Esophagus muscularis mucosa (tissue), 4 donors: ENCODE data around the gene IFT122. TPM values are rescaled to one million over a fixed set of nuclear protein-coding genes. Genes with fewer than 3 reads are reported as not detected.
A peak's percentile ranks its signal among the peaks of the same experiment; 100 is the strongest.

Experiments
- DNase-seq: peaks from one replicate; pipeline ENCODE4 v3.0.0-alpha.2; 2017; ENCODE audit errors: extremely low spot score
- H3K27ac ChIP-seq, 4 donors: fragments of 200-600 bp; sonication (generic); replicated peaks in 1 of 4; 1 replicate in 3 of 4; 2 replicates in 1 of 4; pipeline ENCODE4 v1.5.1; 2016 to 2019; ENCODE audit warnings: mild to moderate bottlenecking in 1 of 4
- H3K27me3 ChIP-seq, 4 donors: fragments of 200-600 bp; sonication (generic); one replicate each; pipeline versions ENCODE4 v1.5.1 to v1.6.0; 2016 to 2019
- H3K36me3 ChIP-seq, 4 donors: fragments of 200-600 bp; sonication (generic); one replicate each; pipeline ENCODE4 v1.5.1; 2016 to 2019
- H3K4me1 ChIP-seq, 4 donors: fragments of 200-600 bp; sonication (generic); one replicate each; pipeline ENCODE4 v1.5.1; 2016 to 2019
- H3K4me3 ChIP-seq, 4 donors: fragments of 200-600 bp; sonication (generic); 1 replicate in 2 of 4; 2 replicates in 2 of 4; pipeline ENCODE4 v1.5.1; 2016 to 2019; ENCODE audit warnings: mild to moderate bottlenecking in 4 of 4, moderate library complexity in 1 of 4
- H3K9me3 ChIP-seq, 4 donors: fragments of 200-600 bp; sonication (generic); 1 replicate in 3 of 4; 2 replicates in 1 of 4; pipeline ENCODE4 v1.5.1; 2016 to 2019
- EP300 ChIP-seq: sonication (generic); formaldehyde crosslinking; IDR thresholded peaks from one replicate; pipeline ENCODE4 v1.6.1; 2017; ENCODE audit warnings: antibody characterized with exemption
- POLR2A ChIP-seq: fragments of 450-650 bp; IDR thresholded peaks from one replicate; pipeline ENCODE4 v1.6.1; 2017; ENCODE audit warnings: antibody characterized with exemption, moderate library complexity, mild to moderate bottlenecking, low read depth
- POLR2AphosphoS5 ChIP-seq, 2 donors: sonication (generic); formaldehyde crosslinking; IDR thresholded peaks; one replicate each; pipeline ENCODE4 v1.6.1; 2017; ENCODE audit warnings: antibody characterized with exemption in 2 of 2
- WGBS: methylation state at CpG from one replicate; pipeline ENCODE4 v1.1.5; 2018; 5-methylcytosine and 5-hydroxymethylcytosine counted together
- intact Hi-C: fragments of 100-400 bp; cut with DNase I; formaldehyde crosslinking; loops from one replicate; pipeline ENCODE4 v1.15.1; 2023
- total RNA-seq, 4 donors: library from RNA; depleted of rRNA; stranded (reverse); fragments of >200 nt; gene quantifications; one replicate each; pipeline versions ENCODE4 v1.1.0 to v1.2.1, GENCODE V29; 2016
- TF ChIP-seq, protein P1 (sequence below), 3 experiments: fragments of 200-600 bp in 2 of 3; fragments of 450-650 bp in 1 of 3; sonication (generic) in 2 of 3; IDR thresholded peaks; one replicate each; pipeline ENCODE4 v1.5.1; 2017 to 2019; ENCODE audit warnings: antibody characterized with exemption in 3 of 3, mild to moderate bottlenecking in 2 of 3, moderate library complexity in 1 of 3

Gene IFT122
- total RNA-seq, 4 donors from 2014 or later = 19.5 to 32.8 (median 21.9) TPM

GRCh38 chr3:129428376-129429079 is 11.5 kb upstream of the IFT122 start, which contains the start of gene EFCAB12:
TSS of gene EFCAB12 (minus strand) at chr3:129428636. CDS start at chr3:129428488, 148 bp downstream.
- DNase-seq = peak; percentile 98
- TF ChIP-seq POLR2AphosphoS5 (IDR thresholded peaks at IDR 0.05) = peak; percentile 64 to 72
- TF ChIP-seq, protein P1, sequence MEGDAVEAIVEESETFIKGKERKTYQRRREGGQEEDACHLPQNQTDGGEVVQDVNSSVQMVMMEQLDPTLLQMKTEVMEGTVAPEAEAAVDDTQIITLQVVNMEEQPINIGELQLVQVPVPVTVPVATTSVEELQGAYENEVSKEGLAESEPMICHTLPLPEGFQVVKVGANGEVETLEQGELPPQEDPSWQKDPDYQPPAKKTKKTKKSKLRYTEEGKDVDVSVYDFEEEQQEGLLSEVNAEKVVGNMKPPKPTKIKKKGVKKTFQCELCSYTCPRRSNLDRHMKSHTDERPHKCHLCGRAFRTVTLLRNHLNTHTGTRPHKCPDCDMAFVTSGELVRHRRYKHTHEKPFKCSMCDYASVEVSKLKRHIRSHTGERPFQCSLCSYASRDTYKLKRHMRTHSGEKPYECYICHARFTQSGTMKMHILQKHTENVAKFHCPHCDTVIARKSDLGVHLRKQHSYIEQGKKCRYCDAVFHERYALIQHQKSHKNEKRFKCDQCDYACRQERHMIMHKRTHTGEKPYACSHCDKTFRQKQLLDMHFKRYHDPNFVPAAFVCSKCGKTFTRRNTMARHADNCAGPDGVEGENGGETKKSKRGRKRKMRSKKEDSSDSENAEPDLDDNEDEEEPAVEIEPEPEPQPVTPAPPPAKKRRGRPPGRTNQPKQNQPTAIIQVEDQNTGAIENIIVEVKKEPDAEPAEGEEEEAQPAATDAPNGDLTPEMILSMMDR (IDR thresholded peaks at IDR 0.05) = no peak
- no peak for TF ChIP-seq EP300
- no peak for TF ChIP-seq POLR2A
- peak within 1 kb of the TSS; percentile 62 to 75 (median 66) for H3K27ac ChIP-seq
- peaks cover 14 to 20% (median 16%) of the 10 kb centered on the region in 4 donors for H3K4me1 ChIP-seq
- peak within 1 kb of the TSS; percentile 56 to 61 (median 58) for H3K4me3 ChIP-seq
- intact Hi-C loops = no loop called here
- 3% methylated on average over 22 of the region's 42 CpGs for WGBS
- H3K27me3 ChIP-seq = no peaks in the 10 kb centered on the region
- no peaks in the 10 kb centered on the region for H3K9me3 ChIP-seq
- H3K36me3 ChIP-seq = peaks cover 11 to 35% (median 31%) of the 10 kb centered on the region in 4 donors

- intact Hi-C loops = no loop called here
- TF ChIP-seq EP300 (no peak), POLR2AphosphoS5 (IDR thresholded peaks at IDR 0.05) (no peak), POLR2A (no peak)
- TF ChIP-seq, protein P1 (IDR thresholded peaks at IDR 0.05) = no peak
- peaks cover 11 to 41% (median 35%) of the 10 kb centered on the region in 4 donors for H3K36me3 ChIP-seq
- WGBS = 64% methylated on average over 3 of the region's 3 CpGs
- no peaks in the 10 kb centered on the region for H3K27me3 ChIP-seq
- H3K4me3 ChIP-seq = peak overlapping the region; percentile 56 to 61 (median 58)
- DNase-seq = no peak
- H3K4me1 ChIP-seq = peaks cover 14 to 20% (median 16%) of the 10 kb centered on the region in 4 donors
- H3K9me3 ChIP-seq = no peaks in the 10 kb centered on the region
- peak overlapping the region; percentile 62 to 75 (median 66) for H3K27ac ChIP-seq
These were observed 11.0 kb upstream of the IFT122 start for GRCh38 chr3:129429080-129429451.

DNA sequence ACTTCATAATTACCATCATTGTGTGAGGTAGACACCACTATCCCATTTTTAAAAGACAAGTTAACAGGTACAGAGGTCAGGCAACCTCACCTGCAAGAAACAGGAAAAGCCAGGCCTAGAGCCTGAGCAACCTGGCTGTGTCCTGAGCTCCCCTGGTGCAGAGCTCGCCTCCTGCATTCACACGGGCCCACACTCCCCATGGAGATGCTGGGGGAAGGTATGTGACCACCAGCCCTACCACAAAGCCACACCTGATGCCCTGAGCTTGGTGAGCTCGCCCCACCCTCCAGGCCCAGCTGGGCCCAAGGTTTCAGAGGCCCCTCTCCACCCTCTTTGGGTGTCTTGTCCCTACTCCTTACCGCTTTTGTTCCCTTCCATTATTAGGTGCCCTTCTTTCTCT is 10.4 kb upstream of the IFT122 start:
- H3K27me3 ChIP-seq = no peaks in the 10 kb centered on the region
- TF ChIP-seq POLR2AphosphoS5 (IDR thresholded peaks at IDR 0.05) = no peak
- no peak for DNase-seq
- H3K9me3 ChIP-seq = no peaks in the 10 kb centered on the region
- no peak overlapping the region for H3K4me3 ChIP-seq
- H3K27ac ChIP-seq = peak overlapping the region in 1 of 4 donors; percentile 65
- intact Hi-C loops = no loop called here
- peaks cover 11 to 43% (median 37%) of the 10 kb centered on the region in 4 donors for H3K36me3 ChIP-seq
- H3K4me1 ChIP-seq = peaks cover 14 to 20% (median 18%) of the 10 kb centered on the region in 4 donors
- 85% methylated on average over 4 of the region's 4 CpGs for WGBS

- WGBS = 87% methylated on average over 7 of the region's 7 CpGs
- Histone ChIP-seq H3K27me3 (no peaks in the 10 kb centered on the region), H3K9me3 (no peaks in the 10 kb centered on the region), H3K27ac (no peak overlapping the region), H3K36me3 (peaks cover 11 to 67% (median 54%) of the 10 kb centered on the region in 4 donors), H3K4me1 (peaks cover 23 to 39% (median 34%) of the 10 kb centered on the region in 4 donors), H3K4me3 (no peak overlapping the region)
- intact Hi-C loops = no loop called here
- no peak for DNase-seq
- no peak for TF ChIP-seq EP300
- TF ChIP-seq, protein P1 (IDR thresholded peaks at IDR 0.05) = no peak
- TF ChIP-seq POLR2A = no peak
These were observed 8.0 kb upstream of the IFT122 start for GRCh38 chr3:129432036-129432435.

DNA sequence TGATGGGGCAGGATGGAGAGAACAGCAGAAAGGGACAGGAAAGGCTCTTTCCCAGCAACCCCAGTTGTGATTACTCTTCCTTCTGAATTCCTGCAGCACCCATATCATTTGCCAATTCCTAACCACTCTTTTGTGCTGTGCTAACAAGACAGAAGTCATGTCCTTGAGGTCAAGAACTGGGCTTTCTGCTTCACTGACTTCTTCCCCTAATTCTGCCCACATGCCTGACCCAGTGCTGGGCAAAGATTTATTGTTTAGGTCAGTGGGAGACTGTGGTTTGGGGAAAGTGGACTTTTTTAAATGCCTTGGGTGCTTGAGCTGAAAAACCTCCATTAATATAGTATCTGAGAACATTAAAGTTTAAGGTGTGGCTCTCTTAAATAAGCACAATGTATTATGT is 7.4 kb upstream of the IFT122 start:
- Histone ChIP-seq H3K4me1 (peaks cover 24 to 38% (median 34%) of the 10 kb centered on the region in 4 donors), H3K36me3 (peaks cover 13 to 73% (median 60%) of the 10 kb centered on the region in 4 donors), H3K4me3 (no peak overlapping the region), H3K27me3 (no peaks in the 10 kb centered on the region), H3K9me3 (no peaks in the 10 kb centered on the region), H3K27ac (no peak overlapping the region)
- DNase-seq = no peak
- intact Hi-C loops = no loop called here
- TF ChIP-seq POLR2AphosphoS5 (IDR thresholded peaks at IDR 0.05) = no peak
- TF ChIP-seq, protein P1 (IDR thresholded peaks at IDR 0.05) = no peak
- no peak for TF ChIP-seq POLR2A
- no peak for TF ChIP-seq EP300
